Naive B cell (primary cell): ENCODE measurements around the gene PRSS56. TPM values are rescaled to one million over a fixed set of nuclear protein-coding genes. Genes with fewer than 3 reads are reported as not detected.
A peak's percentile ranks its signal among the peaks of the same experiment; 100 is the strongest.

Source experiments
- ATAC-seq, 2 donors: fragments of 150-1000 bp; cut with Tn5 transposase; 2 replicates each; pipeline ENCODE4 v1.10.0; 2021; ENCODE audit warnings: low read depth in 2 of 2, mild to moderate bottlenecking in 2 of 2, moderate library complexity in 2 of 2
- DNase-seq: peaks from one replicate; pipeline ENCODE4 v3.0.0; 2022
- H3K27ac Mint-ChIP-seq, 6 donors: one replicate each; pipeline ENCODE4 v1.8.0; 2020 to 2022; ENCODE audit warnings: mild to moderate bottlenecking in 6 of 6, mixed read lengths in 6 of 6, moderate library complexity in 5 of 6, inconsistent platforms in 2 of 6
- H3K27me3 Mint-ChIP-seq, 3 donors: one replicate each; pipeline ENCODE4 v1.8.0; 2021 to 2022; ENCODE audit warnings: mixed read lengths in 3 of 3, mild to moderate bottlenecking in 1 of 3
- H3K36me3 Mint-ChIP-seq, 2 donors: one replicate each; pipeline ENCODE4 v1.8.0; 2020 to 2022; ENCODE audit warnings: mixed read lengths in 2 of 2, inconsistent platforms in 1 of 2, mild to moderate bottlenecking in 1 of 2
- H3K4me1 Mint-ChIP-seq, 3 donors: one replicate each; pipeline ENCODE4 v1.8.0; 2020 to 2022; ENCODE audit warnings: mixed read lengths in 3 of 3, inconsistent platforms in 1 of 3, mild to moderate bottlenecking in 1 of 3, moderate library complexity in 1 of 3
- H3K4me3 Mint-ChIP-seq, 8 donors: one replicate each; pipeline ENCODE4 v1.8.0; 2020 to 2022; ENCODE audit warnings: mild to moderate bottlenecking in 8 of 8, mixed read lengths in 8 of 8, moderate library complexity in 8 of 8, inconsistent platforms in 2 of 8
- H3K9me3 Mint-ChIP-seq, 7 donors: one replicate each; pipeline ENCODE4 v1.8.0; 2020 to 2022; ENCODE audit warnings: mixed read lengths in 7 of 7, mild to moderate bottlenecking in 5 of 7, inconsistent platforms in 2 of 7, moderate library complexity in 1 of 7
- polyA plus RNA-seq, 6 donors: library from polyadenylated mRNA; unstranded; fragments of 300-500 nt; fragmentation: Illumina TruSeq; gene quantifications; one replicate each; pipeline ENCODE4 v1.2.3, GENCODE V29; 2021; ENCODE audit warnings: low read depth in 6 of 6

Gene PRSS56
- polyA plus RNA-seq = not detected

- Mint-ChIP-seq H3K27me3 (peaks cover 27 to 68% (median 63%) of the 10 kb centered on the region in 3 donors), H3K27ac (no peak within 1 kb of the TSS), H3K4me3 (peak within 1 kb of the TSS in 3 of 8 donors; percentile 41 to 89 (median 81))
Observed at GRCh38 chr2:232519581-232520438, at the start of gene PRSS56. Gene PRSS56, plus strand, starts transcription at chr2:232520388. Its CDS starts 211 bp downstream, at chr2:232520599.

GRCh38 chr2:232473467-232473890 is 46.7 kb upstream of the PRSS56 start:
- ATAC-seq (no peak), DNase-seq (no peak)
- Mint-ChIP-seq H3K4me3 (no peak overlapping the region), H3K36me3 (peaks cover 0 to 21% of the 10 kb centered on the region in 2 donors), H3K4me1 (no peaks in the 10 kb centered on the region), H3K27me3 (peaks cover 33 to 77% (median 46%) of the 10 kb centered on the region in 3 donors), H3K27ac (no peak overlapping the region), H3K9me3 (peaks cover 13 to 25% (median 13%) of the 10 kb centered on the region in 7 donors)

More at GRCh38 chr2:232519581-232520438, at the start of gene PRSS56:
- DNase-seq (no peak), ATAC-seq (no peak)
- H3K4me1 Mint-ChIP-seq = peaks cover 11 to 22% (median 21%) of the 10 kb centered on the region in 3 donors
- no peaks in the 10 kb centered on the region for H3K36me3 Mint-ChIP-seq
- no peaks in the 10 kb centered on the region for H3K9me3 Mint-ChIP-seq

DNA sequence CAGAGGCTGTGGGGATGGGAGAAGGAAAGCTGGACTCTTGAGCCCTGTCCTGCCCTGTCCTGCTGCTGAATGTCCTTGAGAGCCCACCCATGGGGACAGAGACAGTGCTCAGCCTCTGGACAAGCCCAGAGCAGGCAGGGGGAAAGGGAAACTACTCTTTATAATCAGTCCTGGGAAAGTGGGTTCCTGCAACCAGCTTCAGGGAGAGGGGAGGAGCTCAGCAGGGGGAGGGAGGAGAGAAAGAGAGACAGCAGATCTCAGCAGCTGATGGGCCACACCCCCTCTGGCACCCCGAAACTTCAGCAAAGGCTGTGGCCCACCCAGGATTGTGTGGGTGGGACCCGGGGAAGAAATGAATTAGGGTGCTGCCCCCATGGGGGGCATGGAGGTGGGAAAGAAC is 44.1 kb upstream of the PRSS56 start:
- Mint-ChIP-seq H3K4me1 (no peaks in the 10 kb centered on the region), H3K4me3 (no peak overlapping the region), H3K27me3 (peaks cover 23 to 67% (median 51%) of the 10 kb centered on the region in 3 donors), H3K36me3 (peaks cover 0 to 21% of the 10 kb centered on the region in 2 donors), H3K27ac (peak overlapping the region in 1 of 6 donors; percentile 26), H3K9me3 (peaks cover 12 to 25% (median 13%) of the 10 kb centered on the region in 7 donors)
- ATAC-seq (no peak), DNase-seq (no peak)

- peaks cover 9 to 18% (median 11%) of the 10 kb centered on the region in 7 donors for H3K9me3 Mint-ChIP-seq
- H3K4me3 Mint-ChIP-seq = no peak overlapping the region
- ATAC-seq (no peak), DNase-seq (no peak)
- peaks cover 0 to 14% of the 10 kb centered on the region in 2 donors for H3K36me3 Mint-ChIP-seq
- no peaks in the 10 kb centered on the region for H3K4me1 Mint-ChIP-seq
- H3K27ac Mint-ChIP-seq = no peak overlapping the region
- H3K27me3 Mint-ChIP-seq = peaks cover 18 to 67% (median 43%) of the 10 kb centered on the region in 3 donors
Observed at GRCh38 chr2:232476791-232477190, 43.4 kb upstream of the PRSS56 start.

DNA sequence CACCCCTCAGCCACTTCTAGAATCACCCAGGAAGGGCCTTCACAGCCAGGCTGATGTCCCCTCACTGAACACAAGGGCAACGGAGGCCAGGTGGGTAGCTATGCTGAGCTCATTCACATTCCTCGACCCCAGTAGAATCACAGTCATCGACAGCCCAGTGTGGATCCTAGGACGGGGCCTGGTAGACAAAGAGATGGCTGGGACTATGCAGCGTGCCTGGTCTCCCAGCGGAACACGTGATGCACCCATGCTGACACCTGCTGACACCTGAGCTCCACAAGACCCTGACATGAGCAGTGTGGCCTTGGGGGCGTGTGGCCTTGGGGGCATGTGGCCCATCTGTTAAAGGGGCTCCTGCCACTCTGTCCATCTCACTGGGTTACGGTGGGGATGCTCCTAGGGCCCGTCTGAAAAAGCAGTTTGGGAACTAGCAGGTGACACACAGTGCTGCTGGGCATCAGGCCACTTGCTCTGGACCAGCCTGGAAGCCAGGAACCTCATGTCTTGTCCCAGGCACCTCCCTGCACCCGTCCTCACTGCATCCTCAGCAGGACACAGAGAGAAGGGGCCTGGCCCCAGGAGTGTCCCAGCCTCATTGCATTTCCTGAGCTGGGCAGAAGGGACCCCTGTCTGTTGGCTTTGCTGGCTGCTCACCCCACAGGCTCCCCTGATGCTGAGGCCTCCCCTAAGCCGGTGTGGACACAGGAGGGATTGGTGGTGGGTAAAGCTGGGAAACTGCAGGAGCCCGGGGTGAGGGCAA is 42.3 kb upstream of the PRSS56 start:
- ATAC-seq = no peak
- H3K9me3 Mint-ChIP-seq = peaks cover under 1 to 6% (median 1%) of the 10 kb centered on the region in 7 donors
- no peak overlapping the region for H3K4me3 Mint-ChIP-seq
- no peak overlapping the region for H3K27ac Mint-ChIP-seq
- H3K27me3 Mint-ChIP-seq = peaks cover 8 to 67% (median 32%) of the 10 kb centered on the region in 3 donors
- DNase-seq = no peak
- H3K36me3 Mint-ChIP-seq = peaks cover 0 to 3% of the 10 kb centered on the region in 2 donors
- H3K4me1 Mint-ChIP-seq = no peaks in the 10 kb centered on the region

DNA sequence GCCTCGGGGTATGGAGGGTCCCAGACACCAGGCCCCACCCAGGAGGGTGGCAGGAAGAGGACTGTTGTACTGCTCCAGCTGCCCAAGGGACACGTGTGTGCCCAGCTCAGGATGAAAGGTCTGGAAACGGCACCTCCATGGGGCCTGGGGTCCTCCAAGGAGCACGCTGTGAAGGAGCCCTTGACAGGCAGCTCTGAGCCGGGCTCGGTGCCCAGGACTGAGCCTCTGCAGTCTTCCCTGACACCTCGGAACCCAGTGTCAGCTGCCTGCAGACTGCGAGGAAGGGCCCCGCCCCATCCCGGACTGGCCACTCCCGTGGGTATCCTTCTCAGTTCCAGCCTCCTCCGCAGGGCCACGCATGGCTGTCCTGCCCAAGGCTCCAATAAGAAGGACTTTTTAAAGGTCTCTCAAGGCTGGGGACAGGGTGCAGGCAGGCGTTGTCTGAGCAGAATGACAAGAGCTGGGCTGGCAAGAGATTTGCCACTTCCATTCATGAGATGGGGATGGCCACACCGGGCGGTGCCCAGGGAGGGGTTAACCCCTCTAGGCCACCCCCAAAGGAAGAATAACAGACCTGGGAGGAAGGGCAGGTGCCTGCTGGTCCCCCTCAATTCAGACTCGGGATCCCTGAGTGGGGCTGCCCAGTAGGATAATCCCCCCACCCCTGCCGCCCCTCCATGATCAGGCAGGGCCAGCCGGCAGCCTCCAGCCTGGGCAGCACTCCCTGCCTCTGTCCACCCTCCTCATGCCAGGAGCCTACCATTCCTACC is 41.4 kb upstream of the PRSS56 start:
- peaks cover 6 to 66% (median 28%) of the 10 kb centered on the region in 3 donors for H3K27me3 Mint-ChIP-seq
- no peak overlapping the region for H3K4me3 Mint-ChIP-seq
- no peaks in the 10 kb centered on the region for H3K4me1 Mint-ChIP-seq
- no peak for ATAC-seq
- no peak for DNase-seq
- no peaks in the 10 kb centered on the region for H3K36me3 Mint-ChIP-seq
- H3K9me3 Mint-ChIP-seq = peaks cover 0 to 5% (median 0%) of the 10 kb centered on the region in 7 donors
- no peak overlapping the region for H3K27ac Mint-ChIP-seq

DNA sequence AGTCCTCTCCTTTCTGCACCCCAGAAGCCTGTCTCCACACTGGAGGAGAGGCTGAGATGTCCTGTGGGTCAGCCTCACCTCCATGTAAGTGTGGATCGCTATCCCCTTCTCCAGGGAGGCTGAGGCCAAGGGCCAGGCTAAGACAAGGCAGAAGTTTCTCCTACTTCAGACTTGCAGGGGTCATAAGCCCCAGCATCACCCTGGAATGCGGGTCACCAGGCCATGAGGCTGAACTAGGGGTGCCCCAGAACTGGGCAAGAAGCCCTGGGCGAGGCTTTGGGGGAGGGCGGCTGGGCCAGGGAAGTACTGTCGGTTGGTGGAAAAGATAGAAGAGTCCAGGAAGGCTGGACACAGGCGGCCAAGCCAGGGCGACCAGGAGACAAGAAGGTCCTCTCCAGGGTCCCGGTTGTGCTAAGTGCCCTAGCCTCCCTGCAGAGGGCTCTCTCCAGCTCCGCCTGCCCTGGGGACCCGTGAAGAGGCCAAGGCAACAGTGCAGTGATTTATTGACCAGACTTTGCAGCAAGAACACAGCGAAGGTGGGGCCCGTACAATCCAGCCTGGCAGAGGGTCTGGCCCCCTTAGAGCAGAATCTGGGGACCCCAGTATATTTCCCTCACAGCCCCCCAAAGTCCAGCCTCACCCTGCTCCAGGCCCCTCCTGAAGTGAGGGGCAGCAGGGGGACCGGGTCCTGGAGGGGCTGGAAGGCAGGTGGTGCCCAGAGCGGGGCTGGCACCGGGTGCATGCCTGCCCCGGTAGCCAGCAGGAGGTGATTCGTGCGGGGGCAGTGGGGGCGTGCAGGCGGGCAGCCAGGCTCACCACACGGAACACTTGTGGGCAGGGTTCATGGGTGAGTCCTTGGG is 40.6 kb upstream of the PRSS56 start:
- ATAC-seq (no peak), DNase-seq (no peak)
- Mint-ChIP-seq H3K9me3 (peaks cover 0 to under 1% (median 0%) of the 10 kb centered on the region in 7 donors), H3K27ac (no peak overlapping the region), H3K36me3 (no peaks in the 10 kb centered on the region), H3K4me1 (peaks cover 0 to 3% (median 0%) of the 10 kb centered on the region in 3 donors), H3K27me3 (peaks cover 2 to 70% (median 27%) of the 10 kb centered on the region in 3 donors), H3K4me3 (no peak overlapping the region)

GRCh38 chr2:232480201-232481190 is 39.7 kb upstream of the PRSS56 start:
- H3K4me1 Mint-ChIP-seq = peaks cover 5 to 9% (median 6%) of the 10 kb centered on the region in 3 donors
- H3K36me3 Mint-ChIP-seq = no peaks in the 10 kb centered on the region
- DNase-seq (no peak), ATAC-seq (no peak)
- no peak overlapping the region for H3K4me3 Mint-ChIP-seq
- peaks cover 6 to 73% (median 30%) of the 10 kb centered on the region in 3 donors for H3K27me3 Mint-ChIP-seq
- no peak overlapping the region for H3K27ac Mint-ChIP-seq
- no peaks in the 10 kb centered on the region for H3K9me3 Mint-ChIP-seq

DNA sequence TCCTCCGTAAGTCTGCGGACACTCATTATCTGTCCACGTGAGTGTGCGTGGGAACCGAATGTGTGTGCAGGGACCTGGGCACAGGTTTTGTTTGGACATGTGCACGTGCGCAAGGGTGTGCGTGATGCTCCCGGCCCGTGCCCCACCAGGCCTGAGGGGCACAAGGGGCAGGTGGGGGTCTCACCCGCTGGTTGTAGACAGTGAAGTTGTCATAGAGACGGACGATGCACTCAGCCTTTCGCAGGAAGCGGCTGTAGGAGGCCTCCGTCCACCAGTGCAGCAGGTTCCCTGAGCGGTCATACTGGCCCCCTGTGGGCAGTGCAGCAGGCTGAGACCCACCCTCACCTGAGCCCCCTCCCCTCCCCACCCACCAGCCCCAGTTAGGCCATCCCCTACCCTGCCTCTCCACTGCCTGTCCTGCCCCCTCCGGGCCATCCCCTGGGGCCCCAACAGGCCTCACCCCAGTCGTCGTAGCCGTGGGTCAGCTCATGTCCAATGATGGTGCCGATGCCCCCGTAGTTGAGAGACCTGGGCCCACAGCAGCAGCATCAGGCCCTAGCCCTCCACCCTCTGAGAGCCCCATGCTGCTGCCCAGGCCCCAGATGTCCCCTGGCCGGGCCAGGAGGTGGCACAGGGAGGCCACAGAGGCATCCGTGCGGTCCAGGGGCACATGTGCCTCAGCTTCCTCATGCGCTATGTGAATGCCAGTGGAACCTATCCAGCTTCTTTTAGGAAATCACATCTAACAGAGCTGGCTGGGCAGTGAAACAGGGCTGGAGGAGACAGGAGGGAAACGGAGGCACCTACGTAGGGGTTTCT is 38.7 kb upstream of the PRSS56 start:
- Mint-ChIP-seq H3K4me1 (peaks cover 5 to 10% (median 6%) of the 10 kb centered on the region in 3 donors), H3K9me3 (no peaks in the 10 kb centered on the region), H3K4me3 (no peak overlapping the region), H3K27ac (no peak overlapping the region), H3K36me3 (no peaks in the 10 kb centered on the region), H3K27me3 (peaks cover 6 to 67% (median 25%) of the 10 kb centered on the region in 3 donors)
- DNase-seq (no peak), ATAC-seq (no peak)

GRCh38 chr2:232482301-232483238 is 37.6 kb upstream of the PRSS56 start:
- Mint-ChIP-seq H3K27ac (no peak overlapping the region), H3K36me3 (no peaks in the 10 kb centered on the region), H3K4me1 (peaks cover 5 to 10% (median 6%) of the 10 kb centered on the region in 3 donors), H3K4me3 (no peak overlapping the region), H3K9me3 (no peaks in the 10 kb centered on the region), H3K27me3 (peaks cover 6 to 60% (median 25%) of the 10 kb centered on the region in 3 donors)
- ATAC-seq = no peak
- DNase-seq = no peak
